OCI-LY7 (cell line): ENCODE results near the gene ACBD6. TPM values are rescaled to one million over a fixed set of nuclear protein-coding genes. Genes with fewer than 3 reads are reported as not detected.

Experiments
- BruUV-seq: library from RNA; stranded (reverse); fragments of 400-500 nt; replicated peaks from 2 replicates; lab custom pipeline; 2021; lab: Mats Ljungman, UMichigan
- CTCF ChIA-PET: fragments of 300-600 bp; sonication (Branson Sonifier 250); formaldehyde crosslinking; loops from one replicate; lab custom pipeline; 2022; ENCODE audit warnings: antibody characterized with exemption; ENCODE audit not compliant: unreplicated experiment; lab: Charles Lee
- POLR2A ChIA-PET: fragments of 300-600 bp; sonication (Branson Sonifier 250); formaldehyde crosslinking; loops from one replicate; lab custom pipeline; 2022; ENCODE audit warnings: antibody characterized with exemption; lab: Charles Lee
- DNase-seq: peaks from one replicate; pipeline ENCODE4 v3.0.0-alpha.2; 2015; ENCODE audit warnings: low spot score
- H2AFZ ChIP-seq: fragments of 200-600 bp; sonication (generic), shearing (Covaris generic); 2 replicates; pipeline ENCODE4 v1.6.1; 2014; ENCODE audit warnings: mild to moderate bottlenecking, antibody characterized with exemption, low read length, moderate library complexity
- H3K27ac ChIP-seq: fragments of 200-600 bp; sonication (generic); 2 replicates; pipeline ENCODE4 v1.5.1; 2014; ENCODE audit warnings: mixed run types, low read depth, mild to moderate bottlenecking, moderate library complexity, low read length, inconsistent platforms; ENCODE audit not compliant: poor library complexity, severe bottlenecking
- H3K36me3 ChIP-seq: fragments of 200-600 bp; sonication (generic); 2 replicates; pipeline ENCODE4 v1.6.1; 2014; ENCODE audit warnings: mild to moderate bottlenecking, antibody characterized with exemption, low read length, moderate library complexity, mixed read lengths; ENCODE audit not compliant: insufficient read depth
- H3K4me1 ChIP-seq: fragments of 200-600 bp; sonication (generic); 2 replicates; pipeline ENCODE4 v1.5.1; 2014; ENCODE audit warnings: mild to moderate bottlenecking, low read length; ENCODE audit not compliant: insufficient read depth, poor library complexity, severe bottlenecking
- H3K4me2 ChIP-seq: fragments of 200-600 bp; sonication (generic); 2 replicates; pipeline ENCODE4 v1.6.1; 2014; ENCODE audit warnings: mild to moderate bottlenecking, low read length
- H3K4me3 ChIP-seq: fragments of 200-600 bp; sonication (generic); 2 replicates; pipeline ENCODE4 v1.5.1; 2014; ENCODE audit warnings: mild to moderate bottlenecking, low read depth, low read length; ENCODE audit not compliant: poor library complexity, severe bottlenecking
- H3K79me2 ChIP-seq: fragments of 200-600 bp; sonication (generic); 2 replicates; pipeline ENCODE4 v1.6.1; 2016; ENCODE audit warnings: low read depth, mild to moderate bottlenecking, low read length, moderate library complexity, mixed read lengths; ENCODE audit not compliant: insufficient read depth
- H3K9me2 ChIP-seq: fragments of 200-600 bp; sonication (generic); 2 replicates; pipeline ENCODE4 v1.6.1; 2016; ENCODE audit warnings: mild to moderate bottlenecking, low read length, mixed read lengths; ENCODE audit not compliant: insufficient read depth
- H3K9me3 ChIP-seq: fragments of 200-600 bp; sonication (generic); 2 replicates; pipeline ENCODE4 v1.6.1; 2014; ENCODE audit warnings: mild to moderate bottlenecking, mixed run types, low read length, mixed read lengths
- H4K20me1 ChIP-seq: fragments of 200-600 bp; sonication (generic); 2 replicates; pipeline ENCODE4 v1.6.1; 2014; ENCODE audit warnings: mild to moderate bottlenecking, antibody characterized with exemption, low read length, moderate library complexity, mixed read lengths; ENCODE audit not compliant: insufficient read depth
- CTCF ChIP-seq: fragments of 200-600 bp; sonication (generic); conservative IDR thresholded peaks from 2 replicates; pipeline ENCODE4 v1.5.1; 2014; ENCODE audit warnings: mild to moderate bottlenecking, antibody characterized with exemption, low read length, moderate library complexity, mixed read lengths
- EZH2phosphoT487 ChIP-seq: fragments of 200-600 bp; sonication (generic); IDR thresholded peaks from 2 replicates; pipeline ENCODE4 v1.6.1; 2018; ENCODE audit warnings: low read depth, borderline replicate concordance, mild to moderate bottlenecking, mixed run types, antibody characterized with exemption, low read length, moderate library complexity, mixed read lengths
- intact Hi-C: fragments of 100-400 bp; cut with micrococcal nuclease; formaldehyde crosslinking; loops from one replicate; pipeline ENCODE4 v1.10.0; 2022; ENCODE audit not compliant: unreplicated experiment
- total RNA-seq, 2 experiments: library from RNA; depleted of rRNA in 1 of 2; stranded (reverse); fragments of >200 nt in 1 of 2; shearing (Covaris generic) in 1 of 2; gene quantifications; 2 replicates each; pipeline ENCODE4 v1.2.3, GENCODE V29; 2014 to 2022

The ACBD6 gene
- total RNA-seq, 2 experiments from 2014 or later = 61.2 to 78.4 TPM

GRCh38 chr1:180376253-180376652 is 126.1 kb downstream of the ACBD6 start:
- H3K36me3 ChIP-seq = peaks cover 7% of the 10 kb centered on the region
- H4K20me1 ChIP-seq = no peaks in the 10 kb centered on the region
- intact Hi-C loops = no loop called here
- H3K4me3 ChIP-seq = no peak overlapping the region
- H3K27ac ChIP-seq = no peak overlapping the region
- BruUV-seq = no TSS peak
- CTCF ChIA-PET = no interaction called here
- POLR2A ChIA-PET = no interaction called here
- no peak for TF ChIP-seq CTCF
- no peaks in the 10 kb centered on the region; the same call in 1 of the 2 replicates for H3K79me2 ChIP-seq
- H2AFZ ChIP-seq = no peak overlapping the region
- H3K4me1 ChIP-seq = no peaks in the 10 kb centered on the region
- H3K4me2 ChIP-seq = no peak overlapping the region
- no peaks in the 10 kb centered on the region for H3K9me2 ChIP-seq
- H3K9me3 ChIP-seq = peaks cover 26% of the 10 kb centered on the region
- DNase-seq = no peak

DNA sequence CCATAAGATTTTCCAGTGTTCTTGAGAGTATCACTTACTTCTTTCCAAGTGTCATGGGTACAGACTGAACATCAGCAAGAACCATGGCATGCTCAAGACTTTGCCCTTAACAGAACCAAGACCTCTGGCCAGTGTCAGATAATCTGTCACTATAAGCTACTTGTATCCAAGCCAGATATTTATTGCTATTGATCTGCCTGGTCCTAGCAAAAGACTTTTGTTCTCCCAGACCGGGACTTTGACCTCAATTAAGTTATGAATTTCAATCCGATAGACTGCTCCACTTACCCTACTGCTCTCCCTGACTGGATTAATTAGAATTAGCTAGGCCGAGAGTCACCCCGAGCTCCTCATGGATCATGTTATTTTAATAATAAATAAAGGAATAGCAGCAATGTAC is 129.6 kb downstream of the ACBD6 start:
- Histone ChIP-seq H3K36me3 (no peaks in the 10 kb centered on the region), H3K27ac (no peak overlapping the region), H3K4me3 (no peak overlapping the region), H3K9me2 (no peaks in the 10 kb centered on the region), H3K4me1 (no peaks in the 10 kb centered on the region), H3K4me2 (no peak overlapping the region), H3K9me3 (no peaks in the 10 kb centered on the region), H2AFZ (no peak overlapping the region), H3K79me2 (no peaks in the 10 kb centered on the region), H4K20me1 (no peaks in the 10 kb centered on the region)
- intact Hi-C loops = no loop called here
- CTCF ChIA-PET = no interaction called here
- no TSS peak for BruUV-seq
- POLR2A ChIA-PET = interaction anchor here (0.5 kb wide), 2 partner anchors 22 to 1064 kb away, joined by 3 read pairs; no protein-coding TSS in a partner anchor
- no peak for DNase-seq
- TF ChIP-seq EZH2phosphoT487 = no peak
- no peak for TF ChIP-seq CTCF

- H3K4me3 ChIP-seq = no peak overlapping the region
- BruUV-seq = no TSS peak
- no peaks in the 10 kb centered on the region for H3K9me2 ChIP-seq
- no peak overlapping the region for H3K4me2 ChIP-seq
- CTCF ChIA-PET = no interaction called here
- no peak for DNase-seq
- no peaks in the 10 kb centered on the region for H4K20me1 ChIP-seq
- H2AFZ ChIP-seq = no peak overlapping the region
- H3K27ac ChIP-seq = no peak overlapping the region
- H3K9me3 ChIP-seq = no peaks in the 10 kb centered on the region
- no peaks in the 10 kb centered on the region for H3K4me1 ChIP-seq
- POLR2A ChIA-PET = no interaction called here
- intact Hi-C loops = no loop called here
- H3K36me3 ChIP-seq = no peaks in the 10 kb centered on the region
- H3K79me2 ChIP-seq = no peaks in the 10 kb centered on the region
- TF ChIP-seq EZH2phosphoT487 (no peak), CTCF (no peak)
Observed at GRCh38 chr1:180370597-180370996, 131.8 kb downstream of the ACBD6 start.
